AG04450 (cell line): ENCODE results near the gene ZNF592. TPM values are rescaled to one million over a fixed set of nuclear protein-coding genes. Genes with fewer than 3 reads are reported as not detected.
"Not testable (repeated sequence)": the region's sequence is repeated elsewhere in the genome, so short reads cannot be mapped to it uniquely, and the experiment has no call there.

Experiments used
- CTCF ChIA-PET: fragments of 300-600, 350-600 bp; formaldehyde crosslinking; extraction: SDS; loops from one replicate; lab custom pipeline; 2022; ENCODE audit warnings: antibody characterized with exemption, inconsistent platforms; lab: Charles Lee
- POLR2A ChIA-PET: fragments of 350-600 bp; formaldehyde crosslinking; extraction: SDS; loops from one replicate; lab custom pipeline; 2021; ENCODE audit warnings: antibody characterized with exemption, inconsistent platforms; lab: Yijun Ruan, JAX
- DNase-seq: peaks from one replicate; pipeline ENCODE4 v3.0.0-alpha.2; 2011; ENCODE audit warnings: low read depth, low spot score
- H3K27ac ChIP-seq: one replicate; pipeline ENCODE4 v1.5.1; 2012; ENCODE audit warnings: low read depth, low read length, control low read depth
- H3K27me3 ChIP-seq: one replicate; pipeline ENCODE4 v1.6.0; 2012; ENCODE audit warnings: low read length; ENCODE audit not compliant: control insufficient read depth, insufficient read depth
- H3K4me3 ChIP-seq: 2 replicates; pipeline ENCODE4 v1.5.1; 2011; ENCODE audit warnings: mild to moderate bottlenecking, low read depth, low read length, control low read depth
- H3K9me3 ChIP-seq: 2 replicates; pipeline ENCODE4 v1.5.1; 2012; ENCODE audit warnings: low read length; ENCODE audit not compliant: control insufficient read depth, insufficient read depth
- CTCF ChIP-seq: IDR thresholded peaks from 2 replicates; pipeline ENCODE4 v1.5.1; 2011; ENCODE audit warnings: low read depth, low read length, control low read depth, inconsistent platforms
- polyA plus RNA-seq: library from polyadenylated mRNA; depleted of rRNA; stranded (reverse); fragments of >200 nt; gene quantifications from 2 replicates; pipeline ENCODE4 v1.2.3, GENCODE V29; 2011

Gene ZNF592
- polyA plus RNA-seq, 1 experiment: 6.2 TPM

- ChIA-PET CTCF (no interaction called here), POLR2A (interaction anchor here (1.6 kb wide), 1 partner anchor 18 kb away, joined by 8 read pairs; no protein-coding TSS in a partner anchor)
- Histone ChIP-seq H3K9me3 (no peaks in the 10 kb centered on the region), H3K27ac (no peak overlapping the region), H3K27me3 (no peaks in the 10 kb centered on the region), H3K4me3 (no peak overlapping the region)
- DNase-seq: no peak
- TF ChIP-seq CTCF: no peak
Measured at GRCh38 chr15:84734794-84735479, 13.5 kb upstream of the ZNF592 start.

- H3K4me3 ChIP-seq, H3K27ac ChIP-seq, H3K27me3 ChIP-seq, CTCF ChIA-PET, DNase-seq, H3K9me3 ChIP-seq: not testable (repeated sequence)
- POLR2A ChIA-PET: interaction anchor here (1.6 kb wide), 1 partner anchor 19 kb away, joined by 8 read pairs; no protein-coding TSS in a partner anchor
Measured at GRCh38 chr15:84735480-84736061, 12.8 kb upstream of the ZNF592 start.

- CTCF ChIA-PET: no interaction called here
- H3K4me3 ChIP-seq: no peak overlapping the region
- POLR2A ChIA-PET: no interaction called here
- no peaks in the 10 kb centered on the region for H3K9me3 ChIP-seq
- no peak for DNase-seq
- no peak overlapping the region for H3K27ac ChIP-seq
- TF ChIP-seq CTCF: no peak
- no peaks in the 10 kb centered on the region for H3K27me3 ChIP-seq
Measured at GRCh38 chr15:84736375-84736774, 12.0 kb upstream of the ZNF592 start.

- no peak overlapping the region for H3K4me3 ChIP-seq
- ChIA-PET POLR2A (no interaction called here), CTCF (no interaction called here)
- no peak for DNase-seq
- no peak for TF ChIP-seq CTCF
- no peaks in the 10 kb centered on the region for H3K9me3 ChIP-seq
- no peaks in the 10 kb centered on the region for H3K27me3 ChIP-seq
- H3K27ac ChIP-seq: no peak overlapping the region
Measured at GRCh38 chr15:84737005-84737404, 11.4 kb upstream of the ZNF592 start.

- POLR2A ChIA-PET: no interaction called here
- DNase-seq: no peak
- H3K4me3 ChIP-seq: no peak overlapping the region
- H3K27me3 ChIP-seq: no peaks in the 10 kb centered on the region
- H3K9me3 ChIP-seq: no peaks in the 10 kb centered on the region
- TF ChIP-seq CTCF: no peak
- H3K27ac ChIP-seq: no peak overlapping the region
- CTCF ChIA-PET: no interaction called here
Measured at GRCh38 chr15:84740691-84741090, 7.7 kb upstream of the ZNF592 start.
